NT2/D1 (cell line): Measurements from ENCODE around the gene CDR2L.

Experiments used
- SUZ12 ChIP-seq: IDR thresholded peaks from 2 replicates; pipeline ENCODE4 v1.6.1; 2011; ENCODE audit not compliant: insufficient read length, insufficient read depth; ENCODE audit errors: extremely low read depth
- YY1 ChIP-seq: IDR thresholded peaks from 2 replicates; pipeline ENCODE4 v1.6.1; 2011; ENCODE audit not compliant: insufficient read length, insufficient read depth

DNA sequence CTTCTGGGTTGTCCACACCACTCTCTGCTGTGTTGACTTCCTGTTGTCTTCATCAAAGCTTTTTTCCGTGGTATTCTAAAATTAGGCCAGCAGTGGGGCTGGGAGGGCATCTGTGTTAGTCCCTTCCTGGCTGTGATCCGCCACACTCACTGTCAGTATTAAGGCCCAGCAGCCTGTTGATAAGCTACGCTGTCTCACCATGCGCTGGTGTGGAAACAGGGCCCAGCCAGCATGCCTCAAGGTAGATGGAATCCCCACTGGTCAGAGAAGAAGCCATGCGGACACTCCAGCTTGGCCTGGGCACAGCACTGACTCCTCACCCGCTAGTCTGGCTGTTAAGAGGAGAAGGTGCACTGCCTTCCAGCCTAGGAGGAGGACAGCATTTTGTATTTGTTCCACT, 11.4 kb downstream of the CDR2L start:
- TF ChIP-seq SUZ12: no peak
- no peak for TF ChIP-seq YY1
